GM12878 (cell line): ENCODE data around the gene ZNF581. TPM values are rescaled to one million over a fixed set of nuclear protein-coding genes. Genes with fewer than 3 reads are reported as not detected.

Experiments used
- ATF7 ChIP-seq: fragments of 450-650 bp; IDR thresholded peaks from 2 replicates; pipeline ENCODE4 v1.6.1; 2016; ENCODE audit warnings: low read depth, mild to moderate bottlenecking
- BACH1 ChIP-seq: fragments of 450-650 bp; IDR thresholded peaks from 2 replicates; pipeline ENCODE4 v1.6.1; 2017; ENCODE audit warnings: mild to moderate bottlenecking, borderline replicate concordance
- CREB1 ChIP-seq: IDR thresholded peaks from 2 replicates; pipeline ENCODE4 v1.6.1; 2012; ENCODE audit warnings: low read depth, mild to moderate bottlenecking, inconsistent platforms
- CTCF ChIP-seq, 3 experiments: IDR thresholded peaks in 2 of 3; conservative IDR thresholded peaks in 1 of 3; 2 replicates each; pipeline ENCODE4 v1.5.1; 2011; ENCODE audit warnings: low read depth in 3 of 3, low read length in 3 of 3, mild to moderate bottlenecking in 3 of 3, control low read depth in 2 of 3, moderate library complexity in 2 of 3, inconsistent platforms in 1 of 3, mixed read lengths in 1 of 3; ENCODE audit not compliant: control insufficient read depth in 2 of 3, insufficient read depth in 1 of 3; ENCODE audit errors: extremely low read depth in 1 of 3
- CUX1 ChIP-seq: IDR thresholded peaks from 2 replicates; pipeline ENCODE4 v1.6.1; 2012; ENCODE audit warnings: improper control_type of control experiment, low read depth, low read length; ENCODE audit not compliant: insufficient replicate concordance
- DPF2 ChIP-seq: fragments of 450-650 bp; IDR thresholded peaks from 2 replicates; pipeline ENCODE4 v1.6.1; 2017; ENCODE audit warnings: mild to moderate bottlenecking
- ESRRA ChIP-seq: IDR thresholded peaks from 2 replicates; pipeline ENCODE4 v1.6.1; 2012; ENCODE audit warnings: mild to moderate bottlenecking, low read length, improper control_type of control experiment
- KAT2A ChIP-seq: conservative IDR thresholded peaks from 2 replicates; pipeline ENCODE4 v1.6.1; 2011; ENCODE audit warnings: low read depth, low read length; ENCODE audit not compliant: control insufficient read depth
- MYB ChIP-seq: fragments of 150-350 bp; IDR thresholded peaks from 2 replicates; pipeline ENCODE4 v1.6.1; 2014; ENCODE audit warnings: mild to moderate bottlenecking, low read depth, low read length, borderline replicate concordance
- NFIC ChIP-seq: IDR thresholded peaks from 2 replicates; pipeline ENCODE4 v1.6.1; 2012; ENCODE audit warnings: low read depth, mild to moderate bottlenecking, inconsistent platforms, low read length, moderate library complexity
- NFYB ChIP-seq: IDR thresholded peaks from 2 replicates; pipeline ENCODE4 v1.6.1; 2011; ENCODE audit warnings: low read depth, mild to moderate bottlenecking, low read length, improper control_type of control experiment, moderate library complexity; ENCODE audit not compliant: insufficient read depth
- NRF1 ChIP-seq: conservative IDR thresholded peaks from 2 replicates; pipeline ENCODE4 v1.6.1; 2011; ENCODE audit warnings: mild to moderate bottlenecking, low read depth, low read length, improper control_type of control experiment
- POLR2AphosphoS2 ChIP-seq: IDR thresholded peaks from 2 replicates; pipeline ENCODE4 v1.6.1; 2011; ENCODE audit warnings: low read depth, mild to moderate bottlenecking, low read length, improper control_type of control experiment, moderate library complexity
- RAD21 ChIP-seq: IDR thresholded peaks from 2 replicates; pipeline ENCODE4 v1.6.1; 2011; ENCODE audit warnings: mild to moderate bottlenecking, low read depth, low read length, moderate library complexity; ENCODE audit not compliant: insufficient read depth
- RAD51 ChIP-seq: fragments of 450-650 bp; IDR thresholded peaks from 2 replicates; pipeline ENCODE4 v1.6.1; 2016; ENCODE audit warnings: moderate library complexity, mild to moderate bottlenecking, inconsistent platforms
- RBBP5 ChIP-seq: fragments of 200-600 bp; sonication (generic); conservative IDR thresholded peaks from 2 replicates; pipeline ENCODE4 v1.6.1; 2016
- SIN3A ChIP-seq: IDR thresholded peaks from 2 replicates; pipeline ENCODE4 v1.6.1; 2012; ENCODE audit warnings: low read depth, low read length, improper control_type of control experiment
- SMAD1 ChIP-seq: fragments of 450-650 bp; IDR thresholded peaks from 2 replicates; pipeline ENCODE4 v1.6.1; 2018; ENCODE audit warnings: mild to moderate bottlenecking, low read depth; ENCODE audit not compliant: partially characterized antibody
- SRF ChIP-seq, 2 experiments: IDR thresholded peaks; 2 replicates each; pipeline ENCODE4 v1.6.1; 2011; ENCODE audit warnings: low read depth in 2 of 2, low read length in 2 of 2, mild to moderate bottlenecking in 1 of 2, moderate library complexity in 1 of 2
- TARDBP ChIP-seq: IDR thresholded peaks from 2 replicates; pipeline ENCODE4 v1.6.1; 2016; ENCODE audit warnings: borderline replicate concordance
- TBL1XR1 ChIP-seq: IDR thresholded peaks from 2 replicates; pipeline ENCODE4 v1.6.1; 2012; ENCODE audit warnings: low read depth, low read length, improper control_type of control experiment
- TCF7 ChIP-seq: IDR thresholded peaks from 2 replicates; pipeline ENCODE4 v1.6.1; 2014; ENCODE audit warnings: antibody characterized with exemption, borderline replicate concordance
- YBX1 ChIP-seq: fragments of 450-650 bp; IDR thresholded peaks from 2 replicates; pipeline ENCODE4 v1.6.1; 2016; ENCODE audit warnings: antibody characterized with exemption
- ZNF207 ChIP-seq: fragments of 450-650 bp; IDR thresholded peaks from 2 replicates; pipeline ENCODE4 v1.6.1; 2014; ENCODE audit warnings: antibody characterized with exemption, mild to moderate bottlenecking, borderline replicate concordance
- ZNF274 ChIP-seq: IDR thresholded peaks from one replicate; pipeline ENCODE4 v1.8.0; 2011; ENCODE audit not compliant: insufficient read length, insufficient read depth
- polyA plus RNA-seq, 11 experiments: library from polyadenylated mRNA; depleted of rRNA in 4 of 11; unstranded in 6 of 11; stranded (reverse) in 5 of 11; fragments of >200 nt; fragmentation: Nextera tagmentation in 4 of 11; fragmentation: Illumina TruSeq in 1 of 11; extraction: Ambion mirVana in 4 of 11; extraction: Trizol in 1 of 11; gene quantifications; 1 replicate in 1 of 11; 2 replicates in 10 of 11; pipeline versions ENCODE4 v1.2.1 to v1.2.3, GENCODE V29; 2011 to 2016; ENCODE audit warnings: inconsistent platforms in 2 of 11, missing spikeins in 2 of 11, low read depth in 1 of 11
- total RNA-seq, 4 experiments: library from RNA; depleted of rRNA in 3 of 4; stranded (reverse); fragments of >200 nt in 3 of 4; fragmentation: Illumina TruSeq in 1 of 4; extraction: Trizol in 1 of 4; gene quantifications; 2 replicates each; pipeline versions ENCODE4 v1.2.1 to v1.2.3, GENCODE V29; 2013 to 2021

Gene ZNF581
- total and polyA plus RNA-seq, 10 of the 15 experiments (the other 5 are each of a cell fraction or from before 2014, with no cell fraction given) = 4.7 to 45.4 (median 22.2) TPM

- TF ChIP-seq NFYB (no peak), SIN3A (peak; percentile 70; the same call in 1 of the 2 replicates), CTCF (IDR thresholded peaks at IDR 0.05 in 2 of 3, conservative IDR thresholded peaks at IDR 0.05 in 1 of 3; ENCODE audit: control insufficient read depth in 2 of 3, extremely low read depth in 1 of 3, insufficient read depth in 1 of 3, low read depth in 3 of 3, low read length in 3 of 3) (peak; percentile 8 to 50 (median 48); a peak in 3 of 6 replicates), RAD21 (peak; percentile 39), SRF (IDR thresholded peaks at IDR 0.05; ENCODE audit: low read depth in 2 of 2, low read length in 2 of 2) (no peak), POLR2AphosphoS2 (no peak), RAD51 (no peak), YBX1 (no peak), ATF7 (peak; percentile 45; the same call in 1 of the 2 replicates), MYB (no peak), RBBP5 (no peak), NFIC (peak; percentile 54; the same call in 1 of the 2 replicates), ESRRA (peak; percentile 59; the same call in 1 of the 2 replicates), KAT2A (no peak), ZNF207 (peak; percentile 83; the same call in 1 of the 2 replicates), TBL1XR1 (peak; percentile 91), NRF1 (no peak), BACH1 (peak; percentile 66; the same call in 1 of the 2 replicates), CREB1 (no peak; the same call in 1 of the 2 replicates), TARDBP (no peak; the same call in 1 of the 2 replicates), DPF2 (peak; percentile 97), SMAD1 (no peak), TCF7 (no peak), CUX1 (no peak), ZNF274 (no peak)
Observed at GRCh38 chr19:55678121-55678671, 34.7 kb downstream of the ZNF581 start (continued).
